HL-60/S4 (cell line): ENCODE data around the gene PAFAH1B1.
"Not testable (repeated sequence)": the region's sequence is repeated elsewhere in the genome, so short reads cannot be mapped to it uniquely, and the experiment has no call there.

Source experiments
- in situ Hi-C: fragments of 300-500 bp; cut with MboI; formaldehyde crosslinking; loops from 2 replicates; pipeline ENCODE4 v1.14.3; 2022; ENCODE audit warnings: low sequenced_read_pairs

PAFAH1B1 gene

DNA sequence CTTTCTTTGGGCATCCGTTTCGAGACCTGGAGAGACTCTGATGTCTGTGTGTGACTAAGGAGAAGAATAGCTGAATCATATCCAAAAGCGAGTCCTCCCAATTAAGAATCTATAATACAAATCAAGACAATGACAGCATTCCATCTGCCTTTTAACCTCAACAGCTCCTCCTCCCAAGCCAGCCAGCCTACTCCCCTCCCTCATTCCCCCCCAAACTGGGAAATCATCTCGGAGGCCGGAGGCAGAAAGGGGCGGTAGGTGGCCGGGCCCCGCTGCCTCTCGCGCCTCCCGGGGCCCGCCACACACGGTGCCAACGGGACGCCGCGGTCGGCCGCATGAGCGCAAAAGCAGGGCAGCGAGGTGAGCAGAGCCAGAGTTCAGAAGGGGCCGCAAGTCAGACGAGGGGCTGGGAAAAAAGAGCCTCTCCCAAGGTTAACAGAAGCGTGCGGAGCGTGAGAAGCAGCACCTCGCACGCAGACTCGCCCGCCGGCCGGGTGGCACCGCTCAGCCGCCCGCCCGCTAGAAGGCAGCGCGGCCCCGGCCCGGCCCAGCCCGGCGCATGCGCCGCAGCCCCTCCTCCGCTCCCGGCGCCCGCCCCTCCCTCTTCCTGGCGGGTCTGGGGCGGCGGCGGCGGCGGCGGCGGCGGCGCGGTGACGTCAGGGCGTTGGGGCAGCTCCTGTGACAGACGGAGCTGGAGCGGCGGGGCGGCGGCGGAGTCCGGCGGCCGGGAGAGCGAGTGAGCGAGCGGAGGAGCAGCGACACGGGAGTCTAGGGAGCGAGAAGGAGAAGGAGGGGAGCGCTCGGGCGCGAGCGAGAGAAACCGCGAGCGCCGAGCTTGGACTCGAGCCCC is at the start of gene PAFAH1B1:
Gene PAFAH1B1 (plus strand): TSS at position 684 of the 850 bp plus-strand sequence. CDS start 44,635 bp downstream, outside the sequence.
- in situ Hi-C loops = no loop called here

DNA sequence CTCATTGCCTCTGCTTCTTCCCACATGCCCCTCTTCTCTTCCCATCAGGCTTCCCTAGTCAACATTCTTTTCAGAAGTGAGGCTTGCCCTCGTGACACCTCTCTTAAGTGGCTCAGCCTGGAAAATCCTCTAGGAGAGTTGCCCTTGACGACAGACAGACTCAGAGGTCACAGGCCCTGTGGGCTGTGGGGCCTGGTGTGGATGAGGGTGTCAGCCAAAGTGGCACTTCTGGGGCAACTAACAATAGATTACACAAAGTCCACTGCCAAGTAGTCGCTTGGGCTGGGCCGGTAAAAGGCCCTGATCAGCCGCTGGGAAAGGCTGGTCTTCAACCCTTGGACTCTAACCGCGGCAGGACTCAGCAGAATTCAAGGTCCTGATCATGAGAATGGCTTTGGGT is 48.1 kb upstream of the PAFAH1B1 start:
- in situ Hi-C loops = no loop called here

DNA sequence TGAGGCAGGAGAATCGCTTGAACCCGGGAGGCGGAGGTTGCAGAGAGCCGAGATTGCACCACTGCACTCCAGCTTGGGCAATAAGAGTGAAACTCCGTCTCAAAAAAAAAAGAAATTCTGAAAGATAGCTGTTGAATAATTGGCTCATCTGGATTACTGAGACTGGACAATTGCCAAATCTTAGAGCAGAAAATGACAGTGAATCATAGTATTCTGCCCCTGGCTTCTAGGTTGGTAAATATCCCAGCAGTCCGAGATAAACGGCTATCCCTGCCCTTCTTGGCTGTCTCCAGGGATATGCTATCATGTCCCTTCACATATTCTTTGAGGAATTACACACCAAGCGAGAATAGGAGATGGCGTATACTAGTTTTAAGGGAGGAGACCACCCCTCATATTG is 46.3 kb upstream of the PAFAH1B1 start:
- in situ Hi-C loops = no loop called here

DNA sequence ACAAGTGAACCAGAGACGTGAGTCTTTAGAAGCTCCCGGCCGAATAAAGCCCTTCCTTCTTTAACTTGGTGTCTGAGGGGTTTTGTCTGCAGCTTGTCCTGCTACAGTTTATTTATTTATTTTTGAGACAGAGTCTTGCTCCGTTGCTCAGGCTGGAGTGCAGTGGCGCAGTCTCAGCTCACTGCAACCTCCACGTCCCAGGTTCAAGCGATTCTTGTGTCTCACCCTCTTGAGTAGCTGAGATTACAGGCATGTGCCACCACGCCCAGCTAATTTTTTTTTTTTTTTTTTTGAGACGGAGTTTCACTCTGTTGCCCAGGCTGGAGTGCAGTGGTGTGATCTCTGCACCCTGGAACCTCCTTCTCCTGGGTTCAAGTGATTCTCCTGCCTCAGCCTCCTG is 45.4 kb upstream of the PAFAH1B1 start:
- in situ Hi-C loops = not testable (repeated sequence)

DNA sequence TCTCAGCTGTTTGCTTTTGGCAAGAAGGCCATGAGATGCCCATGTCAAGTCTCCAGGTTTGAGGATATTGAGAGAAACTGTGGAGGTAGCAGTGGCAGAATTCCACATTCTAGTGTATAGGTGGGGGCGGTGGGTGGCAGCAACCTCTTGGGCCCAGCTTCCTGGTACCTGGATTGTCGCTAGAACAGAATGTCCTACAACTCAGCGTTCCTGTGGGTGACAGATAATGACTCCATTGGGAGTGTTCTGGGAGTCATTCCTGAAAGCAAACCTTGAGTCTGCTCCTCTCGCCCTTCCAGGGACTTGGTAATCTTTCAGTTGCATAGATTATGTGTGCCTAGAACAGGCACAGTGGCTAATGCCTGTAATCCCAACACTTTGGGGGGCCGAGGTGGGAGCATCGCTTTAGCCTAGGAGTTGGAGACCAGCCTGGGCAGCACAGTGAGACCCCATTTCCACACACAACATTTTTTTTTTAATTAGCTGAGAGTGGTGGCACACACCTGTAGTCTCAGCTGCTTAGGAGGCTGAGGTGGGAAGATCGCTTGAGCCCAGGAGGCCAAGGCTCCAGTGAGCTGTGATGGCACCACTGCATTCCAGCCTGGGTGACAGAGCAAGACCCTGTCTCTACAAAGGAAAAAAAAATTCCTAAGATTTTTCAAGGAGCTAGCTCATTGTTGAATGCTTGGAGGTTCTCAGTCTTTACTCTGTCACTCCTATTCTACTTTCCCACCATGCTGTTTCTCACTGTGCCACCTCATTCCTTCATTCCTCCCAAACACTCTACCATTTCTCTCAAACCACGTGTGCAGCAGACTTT is 43.9 kb upstream of the PAFAH1B1 start:
- in situ Hi-C loops = no loop called here

DNA sequence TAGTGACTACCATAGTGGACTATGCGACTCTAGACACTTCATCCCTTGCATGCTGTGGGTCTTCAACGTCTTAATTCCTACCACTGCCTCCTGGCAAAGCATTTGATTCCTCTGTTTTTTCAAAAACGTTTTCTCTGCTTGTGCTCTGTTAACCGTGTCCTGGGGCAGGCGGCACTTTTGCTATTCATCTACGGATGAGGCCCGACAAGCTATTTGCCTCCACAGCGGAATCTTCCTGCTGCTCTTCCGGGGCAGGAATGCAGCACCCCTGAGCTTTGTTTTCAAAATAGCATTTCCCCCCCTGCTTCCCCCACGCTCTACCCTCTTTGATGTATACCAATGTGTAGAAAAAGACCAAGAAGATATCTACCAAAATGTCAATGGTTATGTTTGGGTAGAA is 42.0 kb upstream of the PAFAH1B1 start:
- in situ Hi-C loops = no loop called here

DNA sequence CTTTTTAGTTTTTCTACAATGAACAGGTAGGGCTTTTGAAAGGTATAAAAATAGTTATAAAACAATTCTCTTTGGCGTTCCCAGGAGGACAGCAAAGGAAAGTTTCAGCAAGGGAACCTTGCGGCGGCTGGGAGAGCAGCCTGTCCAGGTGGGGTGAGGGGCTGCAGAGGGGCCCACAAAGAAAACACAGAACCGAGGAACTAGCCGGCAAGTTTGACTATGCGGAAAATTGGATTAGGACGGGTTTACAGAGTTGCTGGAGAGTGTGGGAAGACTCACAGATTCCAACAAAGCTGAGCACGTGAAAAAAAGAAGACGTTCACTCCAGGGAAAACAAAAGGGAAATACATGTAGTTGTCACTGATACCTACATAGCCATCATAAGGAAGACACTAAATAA is 41.5 kb upstream of the PAFAH1B1 start:
- in situ Hi-C loops = no loop called here

DNA sequence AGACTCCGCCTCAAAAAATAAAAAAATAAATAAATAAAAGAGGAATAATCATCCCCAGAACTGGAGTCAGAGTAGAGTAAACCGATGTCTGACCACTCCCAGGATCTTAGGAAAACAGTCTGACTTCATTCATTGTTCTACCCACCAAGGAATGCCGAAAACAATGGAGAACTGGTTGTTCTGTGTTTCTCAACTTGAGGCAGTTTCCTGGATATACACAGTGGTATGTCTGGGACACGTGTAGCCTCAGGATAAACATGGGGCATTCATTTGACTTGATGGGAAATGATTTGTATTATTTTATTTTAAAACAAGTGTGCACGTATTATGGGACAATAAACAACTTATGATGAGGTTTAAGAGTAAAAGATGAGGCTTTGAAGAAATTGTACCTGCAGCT is 32.8 kb upstream of the PAFAH1B1 start:
- in situ Hi-C loops = no loop called here

DNA sequence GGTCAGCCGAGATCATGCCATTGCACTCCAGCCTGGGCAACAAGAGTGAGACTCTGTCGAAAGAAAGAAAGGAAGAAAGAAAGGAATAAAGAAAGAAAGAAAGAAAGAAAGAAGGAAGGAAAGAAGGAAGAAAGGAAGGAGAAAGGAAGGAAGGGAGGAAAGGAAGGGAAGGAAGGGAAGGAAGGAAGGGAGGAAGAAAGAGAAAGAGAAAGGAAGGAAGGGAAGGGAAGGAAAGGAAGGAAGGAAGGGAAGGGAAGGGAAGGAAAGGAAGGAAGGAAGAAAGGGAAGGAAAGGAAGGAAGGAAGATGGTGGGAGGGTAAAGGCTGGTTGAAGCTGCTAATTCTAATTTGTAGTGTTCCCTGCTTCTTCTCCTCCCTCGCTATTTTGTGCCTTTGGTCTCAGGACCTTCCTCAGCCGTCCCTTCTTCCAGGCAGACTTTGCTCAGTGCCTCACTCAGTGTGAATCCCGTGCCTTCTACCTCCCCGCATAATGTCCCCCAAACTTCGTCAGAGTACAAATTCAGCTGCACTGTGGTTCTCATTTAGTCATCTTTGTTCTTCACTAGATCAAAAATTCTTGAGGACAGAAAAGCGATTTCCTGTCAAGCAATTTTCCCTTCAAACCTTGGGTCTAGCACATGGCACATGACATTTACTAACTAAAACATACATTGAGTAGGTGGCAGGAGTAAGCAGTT is 31.1 kb upstream of the PAFAH1B1 start:
- in situ Hi-C loops = no loop called here

DNA sequence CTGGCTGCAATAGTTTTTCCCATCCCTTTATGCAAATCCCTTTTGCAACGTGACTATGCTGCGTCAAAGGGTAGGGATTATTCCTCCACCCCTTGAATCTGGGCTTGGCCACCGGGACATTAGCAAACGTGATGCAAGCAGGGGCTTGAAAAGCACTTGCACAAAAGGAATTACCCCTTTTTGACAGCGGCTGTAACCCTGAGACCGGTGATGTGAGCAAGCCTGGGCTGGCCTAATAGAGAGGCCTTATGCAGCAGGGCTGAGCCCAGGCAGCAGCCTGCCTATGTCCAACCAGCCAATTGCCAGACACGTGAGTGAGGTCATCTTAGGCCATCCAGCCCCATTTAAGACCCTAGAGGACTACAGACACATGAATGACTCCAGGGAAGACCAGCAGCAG is 30.4 kb upstream of the PAFAH1B1 start:
- in situ Hi-C loops = no loop called here

DNA sequence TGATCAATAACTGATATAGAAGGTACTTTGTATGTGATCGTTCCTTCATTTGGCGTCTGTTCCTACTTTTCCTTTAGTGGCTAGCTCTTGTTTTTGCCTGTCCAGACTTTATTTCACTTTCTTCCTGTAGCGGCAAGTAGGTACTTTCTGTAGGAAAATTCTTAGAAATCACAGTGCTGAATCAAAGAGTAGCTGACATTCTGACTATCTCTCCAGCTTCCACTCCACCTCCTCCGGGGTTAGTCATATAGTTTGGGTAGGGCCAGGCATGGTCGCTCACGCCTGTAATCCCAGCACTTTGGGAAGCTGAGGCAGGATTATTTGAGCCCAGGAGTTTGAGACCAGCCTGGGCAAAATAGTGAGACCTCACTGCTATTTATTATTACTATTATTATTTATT is 29.9 kb upstream of the PAFAH1B1 start:
- in situ Hi-C loops = no loop called here

DNA sequence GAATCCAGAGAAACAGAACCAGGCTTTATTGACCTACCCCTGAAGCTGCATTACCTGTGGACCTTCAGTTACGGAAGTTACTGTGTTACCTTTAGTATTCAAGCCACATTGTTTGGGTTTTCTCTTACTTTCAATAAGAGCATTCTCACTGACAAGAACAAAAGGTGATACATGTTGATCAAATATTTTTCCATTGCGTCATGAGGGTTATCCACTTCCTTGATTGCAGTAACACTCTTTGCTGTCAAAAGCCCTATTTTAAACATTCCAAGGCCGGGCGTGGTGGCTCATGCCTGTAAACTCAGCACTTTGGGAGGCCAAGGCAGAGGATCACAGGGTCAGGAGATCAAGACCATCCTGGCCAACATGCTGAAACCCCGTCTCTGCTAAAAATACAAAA is 28.6 kb upstream of the PAFAH1B1 start:
- in situ Hi-C loops = no loop called here

DNA sequence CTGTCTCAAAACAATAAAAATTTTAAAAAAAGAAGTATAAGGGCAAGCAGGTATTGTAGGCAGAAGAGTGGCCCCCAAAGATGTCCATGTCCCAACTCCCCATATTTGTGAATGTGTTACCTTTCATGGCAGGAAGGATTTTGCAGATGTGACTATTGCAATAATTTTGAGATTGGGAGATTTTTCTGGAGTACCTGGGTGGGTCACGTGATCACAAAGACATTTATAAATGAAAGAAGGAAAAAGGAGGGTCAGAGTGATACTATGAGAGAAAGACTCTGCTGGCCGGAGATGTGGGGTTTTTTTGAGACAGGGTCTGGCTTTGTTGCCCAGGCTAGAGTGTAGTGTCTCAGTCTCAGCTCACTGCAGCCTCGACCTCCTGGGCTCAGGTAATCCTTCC is 27.4 kb upstream of the PAFAH1B1 start:
- in situ Hi-C loops = no loop called here

DNA sequence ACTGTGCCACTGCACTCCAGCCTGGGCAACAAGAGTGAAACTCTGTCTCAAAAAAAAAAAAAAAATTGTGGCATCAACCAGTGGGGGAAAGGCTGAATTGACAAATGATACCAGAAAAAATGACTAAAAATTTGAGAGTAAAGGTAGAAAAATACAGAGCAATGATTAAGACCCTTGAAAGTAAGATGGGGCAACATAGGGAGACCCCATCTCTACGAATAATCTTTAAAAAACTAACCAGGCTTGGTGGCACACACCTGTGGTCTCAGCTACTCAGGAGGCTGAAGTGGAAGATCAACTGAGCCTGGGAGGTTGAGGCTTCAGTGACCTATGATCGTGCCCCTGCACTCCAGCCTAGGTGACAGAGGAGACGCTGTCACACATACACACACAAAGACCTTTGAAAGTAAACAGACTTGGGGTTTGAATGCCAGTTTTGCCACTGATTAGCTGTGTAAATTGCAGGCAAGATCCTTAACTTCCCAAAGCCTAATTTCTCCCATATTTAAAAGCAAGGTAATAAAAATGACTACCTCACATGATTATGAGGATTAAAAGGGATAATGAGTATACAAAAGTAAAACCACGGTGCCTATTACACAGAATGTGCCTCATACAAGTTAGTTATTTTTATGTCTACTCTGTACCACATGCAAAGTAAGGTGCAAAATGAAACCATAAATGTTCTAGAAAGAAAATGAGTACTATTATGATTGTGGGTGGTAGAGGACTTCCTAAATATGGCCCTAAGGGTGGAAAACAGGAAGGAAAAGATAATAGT is 21.7 kb upstream of the PAFAH1B1 start:
- in situ Hi-C loops = no loop called here

DNA sequence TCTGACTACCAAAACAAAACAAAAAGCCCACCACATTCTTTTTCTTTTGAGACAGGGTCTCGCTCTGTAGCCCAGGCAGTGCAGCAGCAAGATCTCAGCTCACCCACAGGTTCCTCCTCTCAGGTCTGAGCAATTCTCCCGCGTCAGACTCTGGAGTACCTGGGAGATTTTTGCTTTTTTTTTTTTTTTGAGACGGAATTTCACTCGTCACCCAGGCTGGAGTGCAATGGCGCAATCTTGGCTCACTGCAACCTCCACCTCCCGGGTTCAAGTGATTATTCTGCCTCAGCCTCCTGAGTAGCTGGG is 21.2 kb upstream of the PAFAH1B1 start:
- in situ Hi-C loops = not testable (repeated sequence)

DNA sequence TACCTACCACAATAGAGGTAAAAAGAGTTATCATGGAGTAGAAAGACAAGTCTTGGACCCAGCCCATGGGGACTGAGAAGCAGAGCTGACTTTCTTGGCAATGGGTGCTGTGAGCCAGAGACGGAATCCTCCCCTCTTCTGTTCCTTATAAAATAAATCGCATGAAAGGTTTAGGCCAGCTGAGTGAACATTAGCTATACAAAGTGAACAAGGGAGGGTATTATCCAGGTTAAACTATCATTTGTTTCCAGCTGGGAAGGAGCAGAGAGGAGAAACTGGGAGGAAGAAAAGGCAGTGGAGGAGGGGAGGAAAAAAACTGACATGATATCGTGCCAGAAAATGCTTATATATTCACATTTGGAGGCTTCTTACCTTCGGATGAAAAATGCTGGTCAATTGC is 13.3 kb upstream of the PAFAH1B1 start:
- in situ Hi-C loops = no loop called here

DNA sequence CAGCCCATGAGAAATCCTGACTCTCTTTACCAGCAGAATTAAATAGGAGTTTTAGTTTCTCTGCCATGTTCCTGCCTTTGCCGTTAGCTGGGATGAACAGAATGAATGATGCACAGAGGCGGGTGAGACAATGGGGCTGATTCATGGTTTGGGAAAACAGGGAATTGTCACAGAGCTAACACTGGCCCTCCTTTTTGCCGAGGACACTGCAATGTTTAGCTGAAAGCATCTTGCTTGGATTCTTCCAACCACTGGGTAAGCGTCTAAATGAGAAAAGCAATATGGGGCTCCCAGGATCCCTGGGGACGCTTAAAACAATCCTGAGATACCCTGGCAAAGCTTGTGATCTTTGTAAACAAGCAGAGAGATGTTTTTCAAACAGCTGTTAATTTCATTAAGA is 12.8 kb upstream of the PAFAH1B1 start:
- in situ Hi-C loops = no loop called here

DNA sequence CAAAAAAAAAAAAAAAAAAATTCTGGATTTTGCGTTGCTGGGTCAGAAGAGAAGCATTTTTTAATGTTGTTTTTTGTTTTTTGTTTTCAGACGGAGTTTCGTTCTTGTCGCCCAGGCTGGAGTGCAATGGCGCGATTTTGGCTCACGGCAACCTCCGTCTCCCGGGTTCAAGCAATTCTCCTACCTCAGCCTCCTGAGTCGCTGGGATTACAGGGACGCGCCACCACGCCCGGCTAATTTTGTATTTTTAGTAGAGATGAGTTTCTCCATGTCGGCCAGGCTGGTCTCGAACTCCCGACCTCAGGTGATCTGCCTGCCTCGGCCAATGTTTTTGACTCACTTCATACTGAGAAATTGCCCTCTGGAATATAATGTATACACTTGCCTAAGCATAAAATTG is 11.0 kb upstream of the PAFAH1B1 start:
- in situ Hi-C loops = no loop called here

DNA sequence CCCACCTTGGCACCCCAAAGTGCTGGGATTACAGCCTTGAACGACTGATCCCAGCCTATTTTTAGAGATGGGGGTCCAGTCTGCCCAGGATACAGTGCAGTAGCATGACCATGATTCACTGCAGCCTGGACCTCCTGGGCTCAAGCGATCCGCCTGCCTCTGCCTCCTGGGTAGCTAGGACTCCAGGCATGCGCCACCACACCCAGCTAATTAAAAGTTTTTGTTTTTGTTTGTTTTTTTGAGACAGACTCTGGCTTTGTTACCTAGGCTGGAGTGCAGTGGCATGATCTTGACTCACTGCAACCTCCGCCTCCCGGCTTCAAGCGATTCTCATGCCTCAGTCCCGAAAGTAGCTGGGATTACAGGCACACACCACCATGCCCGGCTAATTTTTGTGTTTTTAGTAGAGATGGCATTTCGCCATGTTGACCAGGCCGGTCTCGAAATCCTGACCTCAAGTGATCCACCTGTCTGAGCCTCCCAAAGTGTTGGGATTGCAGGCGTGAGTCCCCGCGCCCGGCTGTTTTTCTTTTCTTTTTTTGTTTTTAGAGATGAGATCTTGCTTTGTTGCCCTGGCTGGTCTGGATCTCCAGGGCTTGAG is 2.3 kb upstream of the PAFAH1B1 start:
- in situ Hi-C loops = no loop called here
